Stomach (tissue), 9 donors: ENCODE measurements around the gene RNASEL. TPM values are rescaled to one million over a fixed set of nuclear protein-coding genes. Genes with fewer than 3 reads are reported as not detected.

Source experiments
- DNase-seq, 2 donors: peaks; one replicate each; pipeline versions ENCODE4 v3.0.0 to v3.0.0-alpha.2; 2013 to 2019
- H3K27ac ChIP-seq, 5 donors: fragments of 200-600 bp in 4 of 5; sonication (generic) in 4 of 5; one replicate each; pipeline ENCODE4 v1.5.1; 2013 to 2019; ENCODE audit warnings: mild to moderate bottlenecking in 1 of 5, moderate library complexity in 1 of 5
- H3K27me3 ChIP-seq, 3 donors: fragments of 200-600 bp; sonication (generic); one replicate each; pipeline ENCODE4 v1.5.1; 2017 to 2019; ENCODE audit warnings: mixed run types in 1 of 3
- H3K36me3 ChIP-seq, 4 donors: fragments of 200-600 bp; sonication (generic); 1 replicate in 3 of 4; 2 replicates in 1 of 4; pipeline ENCODE4 v1.5.1; 2016 to 2019
- H3K4me1 ChIP-seq, 4 donors: fragments of 200-600 bp; sonication (generic); one replicate each; pipeline ENCODE4 v1.5.1; 2016 to 2019
- H3K4me3 ChIP-seq, 4 donors: fragments of 200-600 bp; sonication (generic) in 3 of 4; one replicate each; pipeline ENCODE4 v1.5.1; 2016 to 2019; ENCODE audit warnings: mild to moderate bottlenecking in 1 of 4
- H3K9me3 ChIP-seq, 4 donors: fragments of 200-600 bp; sonication (generic); one replicate each; pipeline ENCODE4 v1.5.1; 2016 to 2019
- CTCF ChIP-seq, 7 experiments: fragments of 450-650 bp in 4 of 7; fragments of 200-600 bp in 3 of 7; sonication (generic) in 3 of 7; IDR thresholded peaks; one replicate each; pipeline ENCODE4 v1.5.1; 2016 to 2019; ENCODE audit warnings: antibody characterized with exemption in 7 of 7, control low read depth in 2 of 7, mild to moderate bottlenecking in 1 of 7
- EP300 ChIP-seq: sonication (generic); formaldehyde crosslinking; IDR thresholded peaks from one replicate; pipeline ENCODE4 v1.6.1; 2017; ENCODE audit warnings: antibody characterized with exemption
- POLR2A ChIP-seq, 4 donors: fragments of 450-650 bp; IDR thresholded peaks; one replicate each; pipeline ENCODE4 v1.6.1; 2016; ENCODE audit warnings: antibody characterized with exemption in 4 of 4, control low read depth in 2 of 4, mild to moderate bottlenecking in 1 of 4, moderate library complexity in 1 of 4
- POLR2AphosphoS5 ChIP-seq, 3 donors: sonication (generic); formaldehyde crosslinking; IDR thresholded peaks; one replicate each; pipeline ENCODE4 v1.6.1; 2016; ENCODE audit warnings: antibody characterized with exemption in 3 of 3
- WGBS, 5 donors: extraction: QIAGEN DNeasy Blood & Tissue Kit in 3 of 5; methylation state at CpG; one replicate each; pipeline versions ENCODE4 v1.1.5 to v1.1.7; 2013 to 2018; 5-methylcytosine and 5-hydroxymethylcytosine counted together
- intact Hi-C: fragments of 100-400 bp; cut with DNase I; formaldehyde crosslinking; loops from one replicate; pipeline ENCODE4 v1.15.1; 2023; ENCODE audit warnings: low total_unique reads
- polyA plus RNA-seq, 3 donors: library from polyadenylated mRNA; stranded (reverse); fragments of 200-250 nt; gene quantifications; one replicate each; pipeline ENCODE4 v1.2.3, GENCODE V29; 2013
- total RNA-seq, 5 donors: library from RNA; depleted of rRNA; stranded (reverse); fragments of >200 nt; gene quantifications; one replicate each; pipeline versions ENCODE4 v1.1.0 to v1.2.3, GENCODE V29; 2014 to 2016
- donor health status: healthy with polysubstance abuse.
- donor health status: Bipolar disorder and iron deficiency.
- donor health status: healthy.

Gene RNASEL
- total and polyA plus RNA-seq, 8 donors: 3.2 to 11.1 (median 5.1) TPM

DNA sequence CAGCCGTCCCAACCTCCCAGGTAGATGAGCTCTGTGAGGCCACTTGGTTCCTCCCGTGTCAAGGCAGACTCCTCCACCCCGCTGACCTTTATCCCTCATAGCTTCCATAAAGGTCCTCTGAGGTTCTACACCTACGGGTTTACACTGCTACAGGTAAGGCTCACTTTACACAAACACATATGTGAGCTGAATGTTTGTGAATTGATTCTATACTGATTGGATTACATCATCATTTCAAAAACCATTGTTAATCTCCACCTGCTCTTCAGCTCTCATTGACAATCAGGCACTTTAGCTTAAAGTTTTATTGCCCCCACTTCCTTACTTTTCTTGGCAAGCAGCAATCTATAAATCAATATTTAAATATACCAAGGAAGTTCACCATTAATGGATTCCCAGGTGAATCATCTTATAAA is 28.0 kb upstream of the RNASEL start:
- no peaks in the 10 kb centered on the region for H3K9me3 ChIP-seq
- no peaks in the 10 kb centered on the region for H3K36me3 ChIP-seq
- peak overlapping the region in 1 of 5 donors; percentile 93 for H3K27ac ChIP-seq
- no peak for DNase-seq
- peaks cover 0 to 11% (median 0%) of the 10 kb centered on the region in 3 donors for H3K27me3 ChIP-seq
- H3K4me3 ChIP-seq: no peak overlapping the region
- intact Hi-C loops: no loop called here
- WGBS, 5 donors: 38 to 68% (median 46%) methylated on average over 4 of the region's 4 CpGs
- H3K4me1 ChIP-seq: peaks cover 21 to 44% (median 28%) of the 10 kb centered on the region in 4 donors
- TF ChIP-seq EP300: no peak
- no peak for TF ChIP-seq CTCF (IDR thresholded peaks at IDR 0.05)

GRCh38 chr1:182616130-182617013 is 27.3 kb upstream of the RNASEL start:
- TF ChIP-seq EP300 (no peak), CTCF (IDR thresholded peaks at IDR 0.05) (no peak), POLR2AphosphoS5 (IDR thresholded peaks at IDR 0.05) (peak in 1 of 3 donors; percentile 41), POLR2A (IDR thresholded peaks at IDR 0.05) (no peak)
- H3K9me3 ChIP-seq: no peaks in the 10 kb centered on the region
- H3K4me1 ChIP-seq: peaks cover 21 to 44% (median 28%) of the 10 kb centered on the region in 4 donors
- intact Hi-C loops: no loop called here
- H3K27me3 ChIP-seq: peaks cover 0 to 11% (median 0%) of the 10 kb centered on the region in 3 donors
- H3K27ac ChIP-seq: peak overlapping the region; percentile 36 to 93 (median 85)
- WGBS, 5 donors: 5 to 7% (median 6%) methylated on average over 17 of the region's 17 CpGs
- peak overlapping the region in 3 of 4 donors; percentile 41 to 53 (median 45) for H3K4me3 ChIP-seq
- DNase-seq: peak; percentile 86 to 88
- no peaks in the 10 kb centered on the region for H3K36me3 ChIP-seq

DNA sequence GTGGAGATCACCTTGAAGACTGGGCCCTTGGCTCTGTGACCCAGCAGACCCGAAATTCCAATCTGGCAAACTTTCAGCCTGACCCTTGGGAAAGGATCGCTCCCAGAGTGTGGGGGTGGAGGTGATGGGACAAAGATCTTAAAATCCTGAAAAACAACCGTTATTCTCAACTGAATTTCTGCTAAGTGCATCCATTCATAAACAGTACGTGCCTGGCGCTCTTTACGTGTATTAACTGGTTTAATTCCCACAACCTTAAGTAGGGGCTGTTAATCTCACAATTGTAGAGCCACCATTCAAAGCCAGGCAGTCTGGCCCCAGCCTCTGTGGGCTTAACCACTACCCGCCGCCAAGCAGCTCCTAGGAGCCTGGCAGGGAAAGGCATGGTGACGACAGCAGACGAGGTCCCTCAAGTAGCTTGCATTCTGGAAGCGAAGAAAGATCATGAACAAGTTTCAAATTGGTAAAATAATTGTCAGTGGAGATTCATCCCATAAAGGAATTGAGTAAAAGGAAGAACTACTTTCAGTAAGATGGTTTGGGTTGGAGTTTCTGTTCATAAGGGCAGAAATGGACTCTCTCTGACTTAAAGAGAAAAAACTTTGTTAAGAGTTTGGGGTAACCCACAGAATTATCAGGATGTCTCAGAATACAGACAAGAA is 26.5 kb upstream of the RNASEL start:
- peak overlapping the region; percentile 41 to 53 (median 48) for H3K4me3 ChIP-seq
- H3K36me3 ChIP-seq: no peaks in the 10 kb centered on the region
- peaks cover 21 to 44% (median 28%) of the 10 kb centered on the region in 4 donors for H3K4me1 ChIP-seq
- no peaks in the 10 kb centered on the region for H3K9me3 ChIP-seq
- TF ChIP-seq POLR2A (IDR thresholded peaks at IDR 0.05) (no peak), EP300 (no peak), POLR2AphosphoS5 (IDR thresholded peaks at IDR 0.05) (peak in 1 of 3 donors; percentile 25), CTCF (IDR thresholded peaks at IDR 0.05) (no peak)
- peaks cover 0 to 11% (median 0%) of the 10 kb centered on the region in 3 donors for H3K27me3 ChIP-seq
- WGBS, 5 donors: 19 to 39% (median 31%) methylated on average over 11 of the region's 11 CpGs
- intact Hi-C loops: no loop called here
- peak in 1 of 2 donors; percentile 74 for DNase-seq
- peak overlapping the region; percentile 66 to 93 (median 85) for H3K27ac ChIP-seq

GRCh38 chr1:182614796-182615454 is 25.9 kb upstream of the RNASEL start:
- DNase-seq: peak; percentile 76 to 91
- no peak for TF ChIP-seq POLR2A (IDR thresholded peaks at IDR 0.05)
- peak; percentile 60 to 71 (median 70) for TF ChIP-seq POLR2AphosphoS5 (IDR thresholded peaks at IDR 0.05)
- Histone ChIP-seq H3K36me3 (no peaks in the 10 kb centered on the region), H3K27me3 (peaks cover 0 to 11% (median 0%) of the 10 kb centered on the region in 3 donors), H3K9me3 (no peaks in the 10 kb centered on the region), H3K27ac (peak overlapping the region; percentile 66 to 93 (median 85)), H3K4me1 (peaks cover 21 to 44% (median 28%) of the 10 kb centered on the region in 4 donors), H3K4me3 (peak overlapping the region; percentile 41 to 53 (median 48))
- 1 to 2% (median 1%) methylated on average over 14 to 56 of the region's 56 CpGs for WGBS, 5 donors
- intact Hi-C loops: no loop called here
